ENCODE data around the gene ZNF280D. TPM values are rescaled to one million over a fixed set of nuclear protein-coding genes. Genes with fewer than 3 reads are reported as not detected.

ZNF280D gene
- total and polyA plus RNA-seq, 2 of the 4 experiments (the other 2 are of a cell fraction), result 8.3 to 21.0 TPM

- H4K20me1 ChIP-seq (ENCODE audit: insufficient read depth, low read length), result no peaks in the 10 kb centered on the region
- H2AK9ac ChIP-seq (replicated peaks; ENCODE audit: low read depth, low read length, poor library complexity), result no peak overlapping the region
- WGBS, 2 experiments (ENCODE audit: extremely low coverage in 2 of 2, insufficient read length in 1 of 2), result 50% methylated on average over 1 of the region's 1 CpG; no CpG with 5 or more reads in 1 of the 2 experiments
- peak overlapping the region; percentile 42; the same call in 1 of the 2 replicates for H2BK20ac ChIP-seq (ENCODE audit: low read depth, low read length)
- no peaks in the 10 kb centered on the region for H3K9me3 ChIP-seq (ENCODE audit: control insufficient read depth, insufficient read depth, low read length)
- peak overlapping the region; percentile 18; the same call in 1 of the 2 replicates for H3K4ac ChIP-seq (ENCODE audit: low read depth, low read length)
- H3K9ac ChIP-seq (ENCODE audit: low read depth, low read length), result no peak overlapping the region
- no peak overlapping the region for H3K4me3 ChIP-seq (ENCODE audit: insufficient read depth, low read depth, low read length)
- intact Hi-C loops (cut with micrococcal nuclease) (no loop called here), dilution Hi-C loops (cut with HindIII; ENCODE audit: low sequenced_read_pairs, unreplicated experiment) (no loop called here), in situ Hi-C loops (cut with MboI; ENCODE audit: low sequenced_read_pairs) (no loop called here)
- H4K8ac ChIP-seq (ENCODE audit: low read depth in 2 of 2, low read length in 2 of 2), result no peak overlapping the region
- DNase-seq (no peak), ATAC-seq (ENCODE audit: low read depth) (no peak)
- no peak overlapping the region for H3K56ac ChIP-seq (ENCODE audit: extremely low read depth, insufficient read depth, low read length)
- H3K27ac ChIP-seq (ENCODE audit: insufficient read depth, low read length), result no peak overlapping the region; the same call in 1 of the 2 replicates
- no peaks in the 10 kb centered on the region for H3K79me1 ChIP-seq (ENCODE audit: low read depth in 1 of 2, low read length in 2 of 2)
- H3K4me1 ChIP-seq (ENCODE audit: control insufficient read depth, insufficient read depth, low read length), result peaks cover 4% of the 10 kb centered on the region
- H2AFZ ChIP-seq (replicated peaks; ENCODE audit: low read length, poor library complexity), result no peak overlapping the region
- H4K5ac ChIP-seq (ENCODE audit: low read depth, low read length), result no peak overlapping the region
- ChIA-PET POLR2A (ENCODE audit: unreplicated experiment) (no interaction called here), CTCF (interaction anchor here (0.7 kb wide), 1 partner anchor 210 kb away, joined by 3 read pairs; no protein-coding TSS in a partner anchor)
- no peak overlapping the region for H2AK5ac ChIP-seq (ENCODE audit: low read depth, low read length)
- no peaks in the 10 kb centered on the region for H3K27me3 ChIP-seq (ENCODE audit: control insufficient read depth, insufficient read depth, low read length)
- no peak overlapping the region for H3K18ac ChIP-seq (ENCODE audit: low read depth, low read length)
- H2BK5ac ChIP-seq (ENCODE audit: low read depth, low read length, poor library complexity, severe bottlenecking), result no peak overlapping the region
- H3K36me3 ChIP-seq (ENCODE audit: control insufficient read depth, insufficient read depth, low read length), result no peaks in the 10 kb centered on the region
- H2BK15ac ChIP-seq (ENCODE audit: low read depth, low read length), result peak overlapping the region; percentile 89; the same call in 1 of the 3 replicates
- TF ChIP-seq RAD21 (IDR thresholded peaks at IDR 0.05; ENCODE audit: low read length), result no peak
- no peak for TF ChIP-seq MAFK (IDR thresholded peaks at IDR 0.05; ENCODE audit: low read depth, low read length)
- no peak for TF ChIP-seq POLR2A (IDR thresholded peaks at IDR 0.05; ENCODE audit: low read depth, low read length)
- TF ChIP-seq RFX5 (IDR thresholded peaks at IDR 0.05; ENCODE audit: low read depth, low read length), result no peak
- no peak for TF ChIP-seq RCOR1 (IDR thresholded peaks at IDR 0.05; ENCODE audit: insufficient replicate concordance, low read length)
- TF ChIP-seq BHLHE40 (IDR thresholded peaks at IDR 0.05; ENCODE audit: low read depth, low read length), result no peak
- TF ChIP-seq NFE2L2 (IDR thresholded peaks at IDR 0.05; ENCODE audit: low read depth, low read length), result no peak
- no peak for TF ChIP-seq MAZ (IDR thresholded peaks at IDR 0.05; ENCODE audit: borderline replicate concordance, low read depth, low read length)
- no peak for TF ChIP-seq MXI1 (IDR thresholded peaks at IDR 0.05; ENCODE audit: borderline replicate concordance, low read depth, low read length)
- no peak for TF ChIP-seq CTCF (conservative IDR thresholded peaks at IDR 0.05; ENCODE audit: low read depth, low read length)
- TF ChIP-seq USF2 (IDR thresholded peaks at IDR 0.05; ENCODE audit: low read depth, low read length), result no peak
- peaks cover 6% of the 10 kb centered on the region; the same call in 1 of the 2 replicates for H3K9me1 ChIP-seq (ENCODE audit: insufficient read depth, low read length)
- H3K4me2 ChIP-seq (ENCODE audit: low read depth, low read length), result no peak overlapping the region
- no peak overlapping the region for H2BK120ac ChIP-seq (ENCODE audit: low read depth, low read length)
- no TSS peak for BruUV-seq (replicated peaks)
- H4K91ac ChIP-seq (ENCODE audit: insufficient read depth, low read depth, low read length), result no peak overlapping the region; the same call in 1 of the 2 replicates
- peak overlapping the region; percentile 61; the same call in 1 of the 2 replicates for H3K14ac ChIP-seq (replicated peaks; ENCODE audit: low read depth, low read length)
- H3K23ac ChIP-seq (ENCODE audit: low read depth, low read length), result no peak overlapping the region
Measured at GRCh38 chr15:56775641-56776040, 42.3 kb upstream of the ZNF280D start.
